A172 (cell line): ENCODE data around the gene SETSIP. TPM values are rescaled to one million over a fixed set of nuclear protein-coding genes. Genes with fewer than 3 reads are reported as not detected.
"Not testable (repeated sequence)": the region's sequence is repeated elsewhere in the genome, so short reads cannot be mapped to it uniquely, and the experiment has no call there.

Experiments used
- DNase-seq: peaks from one replicate; pipeline ENCODE4 v3.0.0-alpha.2; 2015; ENCODE audit warnings: low spot score
- total RNA-seq: library from RNA; depleted of rRNA; stranded (reverse); fragments of >200 nt; shearing (Covaris generic); gene quantifications from 2 replicates; pipeline ENCODE4 v1.2.3, GENCODE V29; 2014; rRNA removed

Gene SETSIP, protein sequence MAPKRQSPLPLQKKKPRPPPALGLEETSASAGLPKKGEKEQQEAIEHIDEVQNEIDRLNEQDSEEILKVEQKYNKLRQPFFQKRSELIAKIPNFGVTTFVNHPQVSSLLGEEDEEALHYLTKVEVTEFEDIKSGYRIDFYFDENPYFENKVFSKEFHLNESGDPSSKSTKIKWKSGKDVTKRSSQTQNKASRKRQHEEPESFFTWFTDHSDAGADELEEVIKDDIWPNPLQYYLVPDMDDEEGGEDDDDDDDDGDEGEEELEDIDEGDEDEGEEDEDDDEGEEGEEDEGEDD
- 1.00 TPM in 1 of 2 replicates, not detected in the other for total RNA-seq

DNA sequence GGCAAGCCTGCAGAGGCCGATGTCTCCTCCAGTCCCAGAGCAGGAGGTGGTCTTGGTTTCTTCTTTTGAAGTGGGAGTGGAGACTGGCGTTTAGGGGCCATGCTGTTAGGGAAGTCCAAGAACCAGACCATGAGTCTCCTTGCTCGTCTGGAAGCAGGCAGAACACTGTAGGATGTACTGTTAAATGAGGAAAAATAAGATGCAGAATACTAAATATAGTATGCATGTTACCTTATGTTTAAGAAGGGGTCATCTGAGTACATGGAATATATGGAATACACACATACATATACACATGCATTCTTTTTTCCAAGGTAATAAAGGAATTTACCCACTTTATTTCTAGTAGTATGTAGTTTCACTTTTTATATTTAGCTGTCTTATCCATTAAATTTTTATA is at the start of gene SETSIP:
SETSIP (minus strand) TSS at position 101 of the 400 bp plus-strand sequence; CDS start at position 101, 0 bp downstream.
- no peak for DNase-seq

DNA sequence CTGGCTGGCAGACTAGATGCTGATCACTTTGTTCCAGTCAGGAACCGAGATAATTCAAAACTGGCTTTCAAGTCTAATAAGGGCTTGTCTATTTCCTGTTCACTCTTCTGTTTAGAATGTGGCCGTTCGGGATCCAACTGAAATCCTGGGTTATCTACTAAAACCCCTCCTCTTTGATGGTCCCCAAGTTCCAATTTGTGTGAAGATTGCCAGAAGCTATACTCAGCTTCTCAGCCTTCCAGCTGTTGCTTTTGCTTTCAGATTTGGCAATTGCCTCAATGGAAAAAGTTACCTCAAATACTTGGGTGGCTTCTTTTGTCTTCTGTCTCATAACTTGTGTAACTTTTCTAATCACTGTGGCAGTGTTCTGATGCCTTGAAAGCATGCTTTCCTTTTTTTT is 48.7 kb upstream of the SETSIP start:
- DNase-seq, result no peak

DNA sequence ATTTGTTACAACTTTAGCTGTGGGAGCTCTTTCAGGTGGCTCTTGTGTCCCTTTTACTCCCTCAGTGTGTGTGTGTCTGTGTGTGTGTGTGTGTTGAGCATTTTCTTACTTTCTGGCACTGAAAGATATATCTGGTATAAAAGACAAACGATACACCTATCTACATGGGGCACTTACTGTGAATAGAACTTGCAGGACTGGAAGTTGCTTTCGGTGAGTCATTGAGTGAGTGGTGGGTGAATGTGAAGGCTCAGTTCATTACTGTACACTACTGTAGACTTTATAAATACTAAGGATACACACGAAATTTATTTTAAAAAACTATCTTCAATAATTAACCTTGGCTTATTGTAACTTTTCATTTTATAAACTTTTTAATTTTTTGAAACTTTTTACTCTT is 43.6 kb upstream of the SETSIP start:
- DNase-seq, result peak; percentile 1

DNA sequence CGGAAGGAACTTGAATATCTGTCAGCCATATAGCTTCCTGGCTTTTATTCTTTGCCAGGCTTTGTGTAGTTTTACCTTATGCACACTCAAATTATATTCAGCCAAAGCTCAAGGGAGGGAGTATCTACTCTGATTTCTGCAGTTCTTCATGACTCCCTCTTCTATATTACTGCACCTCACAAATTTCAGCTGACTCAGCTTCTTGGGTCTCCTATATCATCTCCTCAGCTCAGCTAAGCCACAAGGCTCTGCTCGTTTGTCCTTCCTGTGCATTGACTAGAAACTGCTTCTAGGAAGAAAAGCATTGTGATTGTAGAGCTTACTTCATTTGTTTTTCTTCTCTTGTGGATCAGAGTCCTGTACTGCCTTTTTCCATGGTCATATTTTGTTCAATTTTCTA is 42.3 kb upstream of the SETSIP start:
- no peak for DNase-seq

DNA sequence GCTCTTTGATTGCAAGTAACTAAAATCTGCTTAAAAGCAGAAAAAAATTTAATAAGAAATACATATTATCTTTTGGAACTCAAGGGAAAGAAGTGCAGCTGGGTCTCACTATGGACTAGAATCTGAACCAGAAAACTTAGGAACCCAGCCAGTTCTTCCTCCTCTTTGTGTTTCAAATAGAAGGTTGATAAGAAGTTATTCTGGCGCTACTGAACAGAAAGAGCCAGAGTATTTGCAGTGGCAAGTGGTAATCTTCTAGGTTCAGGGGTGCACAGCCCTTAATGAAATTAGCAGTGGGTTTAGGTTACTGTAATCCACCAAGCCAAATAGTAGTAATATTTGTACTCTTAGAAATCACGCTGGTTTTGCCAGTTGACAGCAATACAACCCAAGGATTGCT is 33.4 kb upstream of the SETSIP start:
- no peak for DNase-seq

DNA sequence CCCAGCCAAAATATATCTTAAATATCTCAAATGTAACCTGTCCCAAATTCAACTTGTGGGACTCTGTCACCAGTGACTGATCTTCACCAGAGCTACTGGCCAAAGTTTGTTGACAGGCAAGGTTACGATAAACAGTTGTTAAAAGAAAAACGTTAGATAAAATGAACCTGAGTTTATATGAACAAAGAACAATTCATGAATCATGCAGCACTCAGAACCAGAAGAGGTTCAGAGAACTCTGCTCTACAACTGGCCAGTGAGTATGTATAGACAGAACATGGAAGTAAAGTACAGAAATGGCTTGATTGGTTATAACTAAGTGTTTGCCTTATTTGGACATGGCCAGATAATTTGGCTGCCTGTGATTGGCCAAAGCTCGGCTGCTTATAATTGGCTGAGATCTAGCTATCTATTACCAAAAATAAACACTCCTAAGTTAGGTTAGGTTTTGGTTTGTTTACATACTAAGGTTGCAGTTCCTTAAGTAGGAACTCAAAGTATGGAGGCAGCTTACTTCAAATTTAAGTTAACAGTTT is 30.4 kb upstream of the SETSIP start:
- no peak for DNase-seq

DNA sequence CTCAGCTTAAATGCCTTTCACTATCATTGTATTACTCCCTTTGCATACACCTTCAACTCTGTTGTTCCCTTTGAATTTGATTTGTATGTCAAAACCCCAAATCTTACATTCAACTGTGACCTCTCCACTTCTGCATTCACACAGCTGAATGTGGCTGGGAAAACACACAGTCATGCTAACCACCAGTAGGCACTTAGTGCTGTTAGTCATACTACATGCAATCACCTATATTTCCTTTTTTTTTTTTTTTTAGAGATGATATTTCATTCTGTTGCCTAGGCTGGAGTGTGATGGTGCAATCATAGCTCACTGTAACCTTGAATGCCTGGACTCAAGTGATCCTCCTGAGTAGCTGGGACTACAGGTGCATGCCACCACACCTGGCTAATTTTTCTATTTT is 21.1 kb upstream of the SETSIP start:
- DNase-seq, result no peak

DNA sequence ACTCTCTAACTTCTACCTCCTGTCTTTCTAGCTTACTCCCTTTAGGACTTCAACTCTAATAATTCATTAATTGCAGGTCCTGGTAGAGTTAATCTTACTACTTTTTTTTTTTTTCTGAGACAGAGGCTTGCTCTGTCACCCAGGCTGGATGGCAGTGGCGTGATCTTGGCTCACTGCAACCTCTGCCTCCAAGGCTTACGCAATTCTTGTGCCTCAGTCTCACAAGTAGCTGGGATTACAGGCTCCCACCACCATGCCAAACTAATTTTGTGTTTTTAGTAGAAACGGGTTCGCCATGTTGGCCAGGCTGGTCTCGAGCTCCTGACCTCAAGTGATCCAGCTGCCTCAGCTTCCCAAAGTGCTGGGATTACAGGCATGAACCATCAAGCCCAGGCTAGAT is 20.7 kb upstream of the SETSIP start:
- no peak for DNase-seq

DNA sequence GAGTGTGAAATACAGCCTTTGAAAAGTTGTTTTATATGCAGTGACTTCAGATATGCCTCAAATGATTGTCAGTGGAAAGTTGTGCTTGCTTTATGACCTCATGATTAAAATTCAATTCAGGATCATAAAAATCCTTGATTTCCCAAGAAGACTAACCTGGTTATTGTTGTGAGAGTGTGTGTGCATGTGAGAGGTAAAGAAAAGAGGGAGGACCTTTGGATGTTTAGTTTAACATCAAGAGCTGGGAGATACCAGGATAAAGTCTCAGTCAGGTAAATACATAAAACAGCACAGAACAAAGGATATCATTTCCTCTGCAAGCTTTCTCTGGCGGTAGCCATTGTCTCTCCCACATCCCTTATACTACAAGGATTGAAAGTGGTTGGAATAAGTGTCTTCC is 19.4 kb upstream of the SETSIP start:
- no peak for DNase-seq

DNA sequence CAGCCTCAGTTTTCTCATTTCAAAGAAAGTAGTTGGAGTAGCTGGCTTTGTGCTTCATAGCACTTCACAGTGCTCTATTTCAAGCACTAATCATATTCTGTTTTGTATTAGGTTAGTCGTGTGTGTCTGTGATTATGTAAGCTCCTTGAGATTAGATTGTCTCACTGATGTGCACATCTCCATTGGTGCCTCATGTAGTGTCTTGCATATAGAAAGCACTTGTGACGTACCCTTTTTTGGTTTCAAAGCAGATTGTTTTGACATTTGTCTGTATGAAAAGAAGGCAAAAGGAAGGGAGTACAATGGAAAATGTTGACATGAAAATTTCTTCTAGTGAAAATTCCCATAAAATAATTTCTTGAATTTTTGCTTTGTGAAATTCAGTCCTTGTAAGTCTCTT is 18.9 kb upstream of the SETSIP start:
- DNase-seq, result no peak

DNA sequence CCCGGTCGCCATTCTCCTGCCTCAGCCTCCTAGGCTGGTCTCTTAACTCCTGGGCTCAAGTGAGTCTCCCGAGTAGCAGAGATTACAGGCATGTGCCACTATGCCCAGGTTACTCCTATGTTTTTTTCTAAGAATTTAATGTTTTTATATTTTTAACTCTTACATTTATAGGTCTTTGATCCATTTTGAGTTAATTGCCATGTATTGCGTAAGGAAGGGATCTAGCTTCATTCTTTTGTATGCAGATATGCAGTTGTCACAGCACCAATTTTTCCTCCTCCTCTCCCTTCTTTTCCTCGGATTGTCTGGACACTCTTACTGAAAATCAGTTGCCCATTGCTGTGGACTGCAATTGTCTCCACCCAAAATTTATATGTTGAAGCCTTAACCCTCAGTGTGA is 16.4 kb upstream of the SETSIP start:
- DNase-seq, result no peak

DNA sequence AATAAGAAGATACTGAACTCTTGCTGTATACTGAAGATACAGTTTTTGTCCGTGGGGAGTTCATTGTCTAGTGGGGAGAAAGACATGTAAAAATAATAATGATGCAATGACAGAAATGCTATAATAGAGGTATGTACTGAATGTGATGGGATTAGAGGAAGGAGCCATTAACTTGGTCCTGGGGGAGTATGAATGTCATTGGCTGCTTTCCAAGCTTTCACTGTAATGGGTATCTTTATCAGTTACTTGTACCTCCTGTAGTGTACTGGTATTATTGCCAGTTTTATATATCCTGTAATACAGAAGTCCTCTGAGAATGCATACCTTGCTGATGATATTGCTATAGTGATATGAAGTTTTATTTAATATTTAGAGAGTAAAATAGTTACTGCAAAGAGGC is 12.3 kb upstream of the SETSIP start:
- DNase-seq, result no peak

DNA sequence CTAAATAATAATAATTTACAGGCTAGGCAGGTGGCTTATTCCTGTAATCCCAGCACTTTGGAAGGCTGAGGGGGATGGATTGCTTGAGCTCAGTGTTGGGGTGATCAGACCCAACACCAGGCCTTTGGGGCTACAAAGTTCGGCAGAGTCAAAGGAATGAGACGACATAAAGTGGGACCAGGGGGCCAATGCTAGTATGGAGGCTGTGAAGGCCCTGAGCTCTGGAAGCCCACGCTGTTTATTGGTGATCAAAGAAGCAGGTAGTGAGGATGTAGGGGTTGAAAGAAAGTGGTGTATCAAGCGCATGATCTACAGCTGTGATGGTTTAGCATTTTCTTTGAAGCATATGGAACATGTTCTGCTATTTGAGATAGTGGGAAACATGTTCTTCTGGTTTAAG is 10.5 kb upstream of the SETSIP start:
- no peak for DNase-seq

DNA sequence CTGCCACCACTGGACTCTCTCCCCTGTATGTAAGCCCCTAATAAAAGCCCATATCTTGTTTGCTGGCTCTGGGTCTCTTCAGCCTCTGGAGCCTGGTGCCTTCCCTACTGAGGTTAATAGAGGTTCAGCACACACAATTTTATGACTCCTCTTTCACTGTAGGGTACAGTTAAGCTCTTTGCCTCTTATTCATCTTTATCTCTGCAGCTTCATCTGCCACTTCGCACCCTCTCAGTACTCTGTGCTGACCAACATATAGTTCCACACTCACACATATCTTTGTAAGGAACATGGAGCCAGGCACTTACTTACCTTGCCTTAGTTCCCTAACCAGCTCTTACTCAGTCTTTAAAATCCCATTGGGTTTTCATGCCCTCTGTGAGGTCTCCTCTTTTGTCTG is 9.4 kb upstream of the SETSIP start:
- DNase-seq, result no peak

DNA sequence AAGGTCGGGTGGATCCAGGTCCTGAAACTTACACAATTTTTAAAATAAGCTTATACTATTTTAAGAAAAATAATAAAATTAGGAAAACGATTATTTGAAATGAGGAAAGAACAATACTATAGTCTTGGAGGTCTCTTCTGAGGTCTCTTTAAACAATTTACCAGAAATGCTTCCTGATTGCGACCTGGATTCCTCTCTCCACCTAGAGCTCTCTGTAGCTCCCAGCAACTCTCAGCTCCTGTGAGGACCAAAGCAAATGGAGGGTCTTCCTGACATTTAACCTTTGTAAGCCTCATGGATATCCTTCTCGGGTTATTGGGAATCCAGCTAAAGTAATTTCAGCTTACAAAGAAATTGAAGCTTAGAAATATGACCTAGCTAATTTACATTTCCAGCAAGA is 5.8 kb upstream of the SETSIP start:
- no peak for DNase-seq

DNA sequence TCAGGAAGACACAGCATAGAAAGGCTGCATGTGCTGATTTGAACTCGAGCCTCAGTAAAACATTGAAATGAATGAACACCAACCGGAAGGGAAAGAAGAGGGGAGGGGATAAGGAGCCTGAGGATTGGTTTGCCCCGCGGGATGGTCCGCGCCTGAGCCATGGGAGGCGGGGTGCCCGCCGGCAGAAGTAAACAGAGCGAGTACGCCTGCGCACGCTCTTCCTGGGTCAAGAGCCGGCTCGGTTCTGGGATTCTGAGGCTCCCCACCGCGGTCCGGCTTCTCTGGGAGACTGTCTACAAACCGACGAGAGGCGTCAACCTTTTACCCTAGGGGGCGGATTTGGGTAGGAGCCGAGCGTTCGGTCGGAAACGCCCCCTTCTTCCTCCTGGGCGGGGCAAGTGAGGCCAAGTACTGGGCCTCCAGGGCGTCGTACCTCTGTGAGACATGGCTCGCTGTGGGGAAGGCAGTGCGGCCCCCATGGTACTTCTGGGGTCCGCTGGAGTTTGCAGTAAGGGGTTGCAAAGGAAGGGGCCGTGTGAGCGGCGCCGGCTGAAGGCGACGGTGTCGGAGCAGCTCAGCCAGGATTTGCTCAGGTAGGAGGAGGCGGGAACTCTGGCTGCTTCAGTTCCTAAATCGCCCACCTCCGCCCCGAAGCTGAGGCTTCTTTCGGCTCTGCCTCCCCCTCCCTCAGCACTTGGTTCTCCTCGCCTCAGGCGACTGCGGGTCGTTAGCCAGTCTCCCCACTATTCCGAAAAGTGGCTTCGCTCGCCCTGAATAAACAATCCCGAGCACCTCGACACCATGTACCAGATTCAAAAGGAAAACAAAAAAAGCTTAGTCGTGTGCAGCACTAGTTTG is 5.1 kb upstream of the SETSIP start, which contains the start of gene BTBD8:
BTBD8 (plus strand) TSS at position 218 of the 858 bp plus-strand sequence; CDS start at position 445, 227 bp downstream.
- peak; percentile 54 for DNase-seq

DNA sequence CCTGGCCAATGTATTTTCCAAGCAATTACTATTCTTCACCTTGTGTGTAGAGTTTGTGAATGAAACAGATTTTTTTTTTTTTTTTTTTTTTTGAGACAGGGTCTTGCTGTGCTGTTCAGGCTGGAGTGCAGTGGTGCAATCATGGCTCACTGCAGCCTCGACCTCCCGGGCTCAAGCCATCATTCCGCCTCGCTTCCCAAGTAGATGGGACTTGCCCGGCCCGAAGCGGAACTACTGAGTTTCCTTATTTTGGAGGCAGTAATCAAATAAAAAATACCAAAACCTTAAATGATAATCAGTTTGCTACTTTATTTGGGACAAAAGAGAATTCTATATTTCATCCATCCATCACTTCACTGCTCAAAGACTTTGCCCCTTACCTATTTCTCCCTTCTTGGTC is 4.2 kb upstream of the SETSIP start:
- no peak for DNase-seq

DNA sequence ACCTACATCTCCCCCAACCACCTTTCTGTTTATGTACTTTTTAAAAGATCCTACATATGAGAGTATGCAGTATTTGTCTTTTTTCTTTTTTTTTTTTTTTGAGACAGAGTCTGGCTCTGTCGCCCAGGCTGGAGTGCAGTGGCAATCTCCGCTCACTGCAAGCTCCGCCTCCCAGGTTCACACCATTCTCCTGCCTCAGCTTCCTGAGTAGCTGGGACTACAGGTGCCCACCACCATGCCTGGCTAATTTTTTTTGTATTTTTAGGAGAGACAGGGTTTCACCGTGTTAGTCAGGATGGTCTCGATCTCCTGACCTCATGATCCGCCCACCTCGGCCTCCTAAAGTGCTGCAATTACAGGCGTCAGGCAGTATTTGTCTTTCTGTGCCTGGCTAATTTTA is 2.9 kb upstream of the SETSIP start:
- not testable (repeated sequence) for DNase-seq

DNA sequence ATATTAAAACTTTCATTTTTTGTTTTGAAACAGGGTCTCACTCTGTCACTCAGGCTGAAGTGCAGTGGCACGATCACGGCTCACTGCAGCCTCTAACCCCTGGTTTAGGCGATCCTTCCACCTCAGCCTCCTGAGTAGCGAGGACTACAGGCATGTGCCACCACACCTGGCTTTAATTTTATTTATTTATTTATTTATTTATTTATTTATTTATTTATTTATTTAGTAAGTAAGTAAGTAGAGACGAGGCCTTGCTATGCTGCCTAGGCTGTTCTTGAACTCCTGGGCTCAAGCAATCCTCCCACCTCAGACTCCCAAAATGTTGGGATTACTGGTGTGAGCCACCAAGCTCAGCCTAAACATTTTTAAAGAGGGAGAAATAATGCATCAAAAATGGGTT is 1.2 kb upstream of the SETSIP start:
- DNase-seq, result no peak

DNA sequence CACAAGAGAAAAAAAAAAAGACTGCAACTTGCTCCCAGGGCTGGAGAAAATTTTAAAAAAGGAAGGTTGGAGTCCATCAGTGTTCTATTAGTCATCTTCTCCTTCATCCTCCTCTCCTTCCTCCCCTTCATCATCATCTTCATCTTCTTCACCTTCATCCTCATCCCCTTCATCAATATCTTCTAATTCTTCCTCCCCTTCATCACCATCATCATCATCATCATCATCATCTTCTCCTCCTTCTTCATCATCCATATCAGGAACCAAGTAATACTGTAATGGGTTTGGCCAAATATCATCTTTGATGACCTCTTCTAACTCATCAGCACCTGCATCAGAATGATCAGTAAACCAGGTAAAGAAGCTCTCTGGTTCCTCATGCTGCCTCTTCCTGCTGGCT is 765 bp downstream of the SETSIP start:
- DNase-seq, result not testable (repeated sequence)

DNA sequence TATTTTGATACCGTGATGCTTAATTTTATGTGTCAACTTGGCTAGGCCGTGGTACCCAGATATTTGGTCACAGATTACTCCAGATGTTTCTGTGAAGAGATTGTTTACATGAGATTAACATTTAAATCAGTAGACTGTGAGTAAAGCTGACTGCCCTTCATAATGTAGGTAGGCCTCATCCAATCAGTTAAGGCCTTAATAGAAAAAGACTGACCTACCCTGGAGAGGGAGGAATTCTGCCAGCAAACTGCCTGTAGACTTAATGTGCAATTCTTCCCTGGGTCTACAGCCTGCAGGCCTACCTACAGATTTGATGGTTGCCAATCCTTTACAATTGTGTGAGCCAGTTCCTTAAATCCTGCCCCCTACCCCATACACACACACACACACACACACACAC is 4.3 kb downstream of the SETSIP start:
- no peak for DNase-seq

DNA sequence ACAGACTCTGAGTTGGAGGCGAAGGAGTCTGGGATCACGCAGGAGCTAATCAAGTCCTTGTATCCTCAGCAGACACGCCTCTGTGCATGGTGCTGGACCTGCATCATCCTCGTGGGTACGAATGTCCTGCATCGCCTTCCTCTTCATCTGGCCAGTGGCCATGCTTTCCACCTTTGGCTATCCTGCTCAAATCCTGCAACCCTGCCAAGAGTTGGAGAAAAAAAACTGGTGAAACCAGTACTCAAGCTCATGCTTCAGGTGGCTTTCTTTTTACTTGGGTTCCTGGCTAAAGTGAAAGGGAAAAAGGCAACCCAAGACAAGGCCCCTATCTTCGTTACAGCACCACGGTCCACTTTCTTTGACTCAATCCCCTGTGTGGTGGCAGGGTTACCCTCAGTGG is 8.9 kb downstream of the SETSIP start:
- DNase-seq, result no peak

DNA sequence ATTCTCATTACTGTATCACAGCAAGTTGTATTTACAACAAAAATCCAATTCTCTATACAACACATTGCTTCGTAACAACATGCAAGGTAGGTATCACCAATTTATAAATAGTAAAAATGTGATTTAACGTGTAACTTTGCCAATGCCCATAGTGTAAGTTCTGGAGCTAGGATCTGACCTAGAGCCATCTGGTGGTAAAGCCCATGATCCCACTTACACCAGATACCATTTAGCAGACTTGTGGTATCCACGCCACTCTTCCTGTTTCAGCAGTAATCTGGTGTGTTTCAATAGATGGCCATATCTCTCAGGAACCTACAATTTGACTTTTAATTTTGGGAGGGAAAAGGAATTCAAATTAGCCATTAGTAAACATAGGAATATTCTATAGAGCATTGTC is 10.2 kb downstream of the SETSIP start:
- no peak for DNase-seq
